HG03354 (cell line): ENCODE data around the gene NDUFA11.

ENCODE experiments used
- ATAC-seq: cut with Tn5 transposase; IDR thresholded peaks from one replicate; pipeline ENCODE4 v1.9.1; 2021; ENCODE audit warnings: mild to moderate bottlenecking; ENCODE audit not compliant: unreplicated experiment, poor library complexity, severe bottlenecking

The NDUFA11 gene

DNA sequence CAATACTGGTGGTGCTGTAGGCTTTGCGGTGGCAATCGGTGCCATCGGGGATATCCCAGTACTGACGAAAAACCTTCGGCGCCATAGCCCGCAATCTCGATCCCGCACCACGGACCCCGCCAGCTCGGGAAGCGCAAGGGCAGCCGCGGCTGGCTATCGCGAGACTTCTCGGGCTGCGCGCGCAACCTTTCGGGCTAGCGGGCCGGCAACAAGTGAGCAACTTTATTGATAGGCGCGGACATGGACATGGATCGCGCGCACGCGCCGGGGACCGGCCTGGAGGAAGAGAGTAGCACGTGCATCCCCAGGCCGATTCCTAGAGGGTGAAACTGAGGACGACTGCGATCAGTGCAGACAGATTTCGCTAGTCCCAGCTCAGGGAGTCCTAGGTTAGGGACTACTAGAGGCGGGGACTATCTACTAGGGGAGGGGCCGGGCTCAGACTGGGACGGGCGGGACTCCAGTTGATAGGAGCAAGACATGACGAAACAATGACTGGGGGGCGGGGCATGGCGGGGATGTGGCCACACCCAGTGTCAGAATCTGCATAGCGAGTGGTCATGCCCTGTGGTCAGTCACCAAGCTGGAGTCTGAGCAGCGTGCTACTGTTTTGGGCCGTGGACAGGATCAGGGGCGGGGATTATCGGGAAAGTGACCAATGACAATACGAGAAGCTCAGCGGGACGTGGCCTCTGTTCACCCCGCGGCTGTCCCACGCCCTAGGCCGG lies at the start of gene NDUFA11:
TSS of gene NDUFA11 (minus strand) at position 167 of the 728 bp plus-strand sequence. CDS start at position 85, 82 bp downstream.
- peak; percentile 41 for ATAC-seq

DNA sequence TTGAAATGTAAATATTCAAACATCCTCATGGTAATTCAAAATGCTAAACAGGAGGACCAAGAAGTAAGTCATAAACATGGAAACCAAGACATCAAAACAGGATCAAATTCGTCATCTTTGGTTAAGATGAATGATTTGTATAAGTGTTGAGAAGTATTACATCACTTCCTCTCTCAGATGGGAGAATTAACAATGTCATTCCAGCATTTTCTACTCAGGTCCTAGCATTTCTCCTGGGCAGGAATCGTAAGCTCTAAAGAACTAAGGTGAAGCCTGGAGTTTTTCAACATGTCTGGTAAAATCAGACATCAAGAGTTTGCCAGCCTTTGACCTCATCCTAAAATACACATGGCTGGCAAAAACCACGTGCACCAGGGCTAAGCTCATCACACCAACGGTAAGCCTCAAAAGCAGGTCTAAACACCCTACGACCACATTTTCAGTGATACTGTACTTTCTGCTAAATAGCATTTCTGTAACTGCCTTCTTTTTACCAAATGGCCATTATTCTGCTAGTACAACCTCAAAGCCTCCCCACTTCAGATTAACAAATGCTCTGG lies 49.5 kb upstream of the NDUFA11 start:
- ATAC-seq, result no peak

DNA sequence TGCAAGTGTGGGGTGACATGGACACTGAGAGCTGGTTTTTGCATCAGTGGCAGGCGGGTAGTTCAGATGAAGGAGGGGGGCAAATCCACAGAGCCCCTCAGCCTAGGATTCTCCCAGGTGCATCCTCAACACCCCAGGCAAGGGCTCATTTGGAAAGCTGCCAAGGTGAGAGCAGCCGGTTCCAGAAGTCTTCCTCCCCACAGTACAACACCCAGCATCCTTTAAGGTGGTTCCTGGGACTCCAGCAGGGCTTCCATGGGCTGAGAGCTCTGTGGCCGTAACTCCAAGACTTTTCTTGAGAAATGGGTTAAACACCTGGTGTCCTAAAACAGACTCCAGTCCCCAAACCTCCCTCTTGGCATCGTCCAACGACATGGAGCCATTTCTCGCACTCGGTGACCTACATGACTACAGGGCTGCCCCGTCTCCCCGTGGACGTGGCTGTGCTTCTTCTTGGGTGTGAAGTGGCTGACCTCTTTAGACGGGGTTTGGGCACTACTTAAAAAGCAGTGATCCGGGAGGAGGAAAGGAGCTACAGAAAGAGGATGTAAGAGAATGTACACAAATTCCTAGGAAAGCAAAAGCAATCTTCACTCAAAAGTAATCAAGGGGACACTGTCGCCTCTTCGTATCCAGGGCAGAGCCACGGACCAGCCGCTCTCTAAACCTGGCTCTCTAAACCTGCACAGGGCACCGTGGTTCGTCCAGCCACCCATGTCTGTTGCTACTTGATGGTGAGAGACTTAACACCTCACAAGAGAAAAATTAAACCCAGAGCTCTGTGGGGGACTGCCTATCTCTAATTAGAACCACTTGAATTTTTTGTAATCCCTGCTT lies 48.8 kb upstream of the NDUFA11 start:
- ATAC-seq, result no peak

DNA sequence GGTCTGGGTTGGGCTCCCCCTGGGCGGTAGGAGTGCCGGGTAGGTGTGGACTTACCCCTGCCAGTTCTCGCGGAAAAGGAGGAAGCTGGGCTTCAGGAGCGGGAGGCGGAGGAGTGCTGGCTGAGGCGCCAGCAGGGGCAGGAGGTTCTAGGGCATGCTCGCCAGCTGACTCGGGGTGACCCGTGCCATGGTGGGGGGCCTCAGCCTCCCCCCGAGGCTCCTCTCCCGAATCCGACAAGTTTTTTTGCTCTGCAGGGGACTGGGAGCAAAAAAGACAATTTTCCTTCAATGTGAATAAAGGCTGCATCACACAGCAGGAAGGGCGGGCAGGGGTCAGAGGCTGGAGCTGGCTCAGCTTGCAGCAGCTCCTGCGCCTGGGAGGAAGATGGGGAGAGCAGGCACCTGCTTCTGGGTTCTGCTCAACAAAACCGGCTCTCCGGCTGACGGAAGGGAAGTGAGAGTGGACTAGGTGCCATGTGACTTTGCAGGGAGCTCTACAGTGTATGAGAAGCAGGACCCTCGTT lies 47.8 kb upstream of the NDUFA11 start:
- ATAC-seq, result no peak

DNA sequence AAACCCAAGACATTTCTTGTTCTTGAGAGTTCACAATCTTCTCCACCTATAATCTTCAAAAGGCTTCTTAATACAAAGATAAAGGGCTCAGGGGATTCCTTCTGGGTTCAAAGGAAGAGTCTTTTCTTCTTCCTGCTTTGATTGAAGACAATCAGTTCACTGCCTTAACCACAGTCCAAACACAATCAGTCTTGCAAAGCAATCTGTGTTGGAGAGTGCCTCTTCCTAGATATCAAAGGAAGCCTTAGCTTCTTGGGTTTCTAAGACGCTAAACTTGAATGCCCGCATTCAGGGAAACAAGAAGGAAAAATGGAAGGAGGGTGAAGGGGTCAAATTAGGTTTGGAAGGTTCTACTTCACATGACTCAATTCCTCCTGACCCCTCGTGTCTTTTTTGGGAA lies 47.2 kb upstream of the NDUFA11 start:
- no peak for ATAC-seq

DNA sequence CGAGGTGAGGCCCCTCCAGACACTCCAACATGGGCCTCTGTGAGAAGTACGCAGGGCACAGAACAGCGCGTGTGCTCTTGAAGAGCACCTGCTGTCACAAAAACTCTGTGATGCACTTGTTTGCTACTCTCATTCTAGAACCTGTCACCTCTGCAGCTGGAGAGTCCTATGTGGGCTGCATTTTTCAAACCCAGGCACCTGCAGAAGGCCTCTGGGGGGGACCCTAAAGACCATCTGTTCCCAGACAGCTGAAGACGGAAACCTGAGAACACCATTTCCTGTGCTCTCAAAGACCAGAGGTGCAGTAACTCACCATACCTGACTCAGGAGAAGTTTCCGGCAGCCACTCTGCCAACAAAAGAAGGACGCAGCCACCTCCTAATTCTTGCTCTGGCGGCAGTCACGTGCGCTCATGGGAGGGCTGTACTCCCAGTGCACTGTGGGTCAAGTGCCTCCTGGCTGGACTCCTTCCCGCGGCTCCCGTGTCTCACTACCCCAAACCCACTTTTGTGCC lies 46.3 kb upstream of the NDUFA11 start:
- ATAC-seq, result no peak

DNA sequence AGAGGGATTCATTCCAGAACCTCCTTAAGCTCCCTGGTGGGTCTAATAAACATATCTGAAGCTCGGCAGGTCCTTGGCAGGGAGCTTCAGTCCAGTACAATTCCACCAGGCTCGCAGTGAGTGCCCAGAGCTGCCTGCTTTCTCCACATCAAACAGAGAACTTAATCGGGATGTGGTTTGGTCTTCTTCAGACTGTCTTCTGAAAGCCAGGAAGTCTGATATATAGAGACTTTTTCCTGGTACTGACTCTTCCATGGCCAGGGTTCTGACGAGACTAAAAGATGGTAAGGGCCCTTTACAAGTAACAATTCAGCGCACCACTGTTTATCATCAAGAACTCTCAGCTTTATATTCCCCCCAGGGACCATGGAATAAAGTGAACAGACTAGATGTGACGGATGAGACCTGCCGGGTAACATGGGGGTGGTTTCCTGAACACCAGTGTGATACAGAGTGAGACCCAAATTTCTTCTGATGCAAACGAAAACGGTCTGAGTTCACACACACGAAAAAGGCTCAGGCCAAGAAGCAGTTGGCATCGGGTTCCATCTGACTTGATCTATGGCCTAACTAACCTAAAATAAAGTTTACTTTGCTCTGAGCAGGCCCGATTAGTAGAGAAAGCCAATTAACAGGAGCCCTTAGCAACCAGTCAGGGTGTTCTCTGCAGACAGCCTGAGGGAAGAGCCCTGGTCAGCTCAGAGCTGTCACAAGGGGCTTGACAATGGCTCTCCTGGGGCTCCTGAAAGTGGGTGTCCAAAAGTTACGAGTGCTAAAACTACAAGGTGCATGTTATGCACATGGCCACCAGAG lies 45.4 kb upstream of the NDUFA11 start:
- ATAC-seq, result no peak

DNA sequence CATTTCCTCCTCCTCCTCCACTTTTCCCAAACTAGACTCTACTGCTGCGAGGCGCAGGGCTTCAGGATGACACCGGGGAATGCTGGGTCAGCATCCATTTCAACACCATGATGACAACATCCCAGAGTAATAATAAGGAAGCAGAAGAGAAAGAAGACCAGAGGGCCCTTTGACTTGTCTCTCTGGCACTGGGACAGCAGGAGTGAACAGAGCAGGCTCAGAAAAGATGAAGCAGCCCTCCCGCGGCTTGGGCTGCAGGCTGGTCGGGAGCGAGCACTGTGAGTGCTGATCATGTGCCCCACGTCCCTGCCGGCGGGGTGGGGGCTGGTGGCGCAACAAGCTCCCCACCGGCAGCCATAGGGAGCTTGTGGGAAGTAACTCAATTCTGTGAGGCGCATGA lies 43.8 kb upstream of the NDUFA11 start:
- ATAC-seq, result no peak

DNA sequence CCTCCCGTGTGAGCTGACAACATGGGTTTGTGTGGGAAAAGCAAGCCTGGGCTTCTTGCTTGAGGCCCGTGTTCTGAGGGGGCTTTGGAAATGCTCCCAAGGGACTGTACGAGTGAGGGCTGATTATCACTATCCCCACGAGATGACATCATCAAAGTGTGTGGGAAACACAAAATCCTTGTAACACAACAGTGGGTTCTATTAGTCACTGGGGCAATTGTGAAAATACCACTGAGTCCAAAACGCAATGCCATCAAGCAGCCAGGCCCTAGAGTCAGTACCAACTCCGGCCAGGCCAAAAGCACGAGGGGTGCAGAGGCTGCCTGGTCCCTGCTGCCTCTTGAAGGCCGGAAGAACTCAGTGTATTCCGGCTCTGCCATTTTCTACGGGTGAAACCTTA lies 40.0 kb upstream of the NDUFA11 start:
- ATAC-seq, result no peak

DNA sequence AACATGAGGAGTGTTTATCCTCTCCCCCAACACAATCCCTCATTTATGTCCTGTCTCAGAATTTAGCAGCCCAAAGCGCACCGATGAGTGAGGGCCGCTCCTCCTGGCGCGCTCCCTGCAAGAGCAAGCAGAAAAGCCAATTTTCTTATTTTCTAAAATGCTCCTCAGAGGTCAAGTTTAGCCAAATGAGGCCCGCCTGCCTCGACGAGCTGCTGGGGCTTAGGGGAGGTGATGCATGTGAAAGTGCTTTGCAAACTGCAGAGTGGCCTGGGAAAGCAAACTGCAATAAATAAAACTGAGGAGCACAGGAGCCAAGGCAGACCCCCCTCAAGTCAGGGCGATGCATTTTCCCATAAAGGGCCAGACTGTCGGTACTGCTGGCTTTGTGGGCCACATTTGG lies 39.5 kb upstream of the NDUFA11 start:
- no peak for ATAC-seq

DNA sequence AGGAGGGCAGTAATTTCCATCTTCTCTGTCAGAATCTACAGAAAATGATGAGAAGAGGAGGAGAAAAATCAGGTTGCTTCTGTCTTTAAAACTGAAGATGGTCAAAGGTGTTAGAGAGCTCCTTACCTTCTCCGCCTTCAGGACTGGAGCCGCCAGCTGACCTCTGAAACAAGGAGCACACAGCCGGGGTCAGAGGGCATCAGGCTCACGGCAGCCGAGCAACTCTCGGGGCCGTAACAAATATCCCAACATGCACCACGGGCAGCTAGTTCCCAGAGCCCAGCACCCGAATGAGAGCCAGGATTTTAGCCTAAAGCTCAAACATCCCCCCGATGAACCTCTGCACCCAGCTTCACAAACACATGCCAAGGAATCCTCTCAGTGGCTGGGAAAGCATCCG lies 38.1 kb upstream of the NDUFA11 start:
- no peak for ATAC-seq

DNA sequence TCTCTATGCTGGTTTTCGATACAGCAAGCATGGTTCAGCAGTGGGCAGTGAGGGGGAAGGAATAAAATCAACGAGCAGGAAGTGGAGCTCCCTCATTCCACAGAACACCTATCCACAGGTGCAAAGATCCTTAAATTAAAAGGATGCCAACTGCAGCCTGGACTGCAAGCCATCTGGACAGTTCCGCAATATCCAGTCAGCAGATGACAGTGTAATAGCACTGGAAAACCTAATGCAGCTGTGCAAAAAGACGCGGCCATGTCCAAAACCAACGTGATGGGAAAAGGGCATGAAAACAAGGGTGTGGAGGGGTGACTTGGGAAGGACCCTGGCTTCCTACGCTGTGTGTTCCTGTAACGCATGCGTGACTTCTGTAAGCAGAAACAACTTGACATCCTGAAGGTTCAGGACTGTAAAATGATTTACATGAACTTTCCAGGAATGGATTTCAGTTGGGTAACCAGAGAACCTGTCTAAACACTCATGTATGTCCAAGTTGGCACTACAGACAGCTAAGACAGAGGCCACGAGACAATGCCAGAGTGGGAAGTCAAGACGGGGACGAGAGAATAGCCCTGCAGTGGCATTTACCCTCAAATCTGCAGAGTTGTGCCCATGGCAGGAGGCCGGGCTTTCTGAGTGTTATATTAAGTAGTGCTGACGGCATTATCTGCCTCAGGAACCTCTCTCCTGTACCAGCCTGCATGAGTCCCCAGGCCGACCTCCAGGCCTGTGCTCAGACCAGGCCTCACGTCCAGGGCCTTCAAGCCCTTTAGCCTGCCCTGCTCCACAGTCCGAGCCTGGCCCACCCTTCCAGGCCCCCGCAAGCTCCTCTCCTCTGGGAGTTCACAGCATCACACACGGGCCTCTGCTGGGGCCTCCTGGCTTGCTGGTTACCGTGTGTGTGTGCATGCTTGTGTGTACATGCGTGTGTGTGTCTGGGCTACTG lies 36.9 kb upstream of the NDUFA11 start:
- ATAC-seq, result no peak

DNA sequence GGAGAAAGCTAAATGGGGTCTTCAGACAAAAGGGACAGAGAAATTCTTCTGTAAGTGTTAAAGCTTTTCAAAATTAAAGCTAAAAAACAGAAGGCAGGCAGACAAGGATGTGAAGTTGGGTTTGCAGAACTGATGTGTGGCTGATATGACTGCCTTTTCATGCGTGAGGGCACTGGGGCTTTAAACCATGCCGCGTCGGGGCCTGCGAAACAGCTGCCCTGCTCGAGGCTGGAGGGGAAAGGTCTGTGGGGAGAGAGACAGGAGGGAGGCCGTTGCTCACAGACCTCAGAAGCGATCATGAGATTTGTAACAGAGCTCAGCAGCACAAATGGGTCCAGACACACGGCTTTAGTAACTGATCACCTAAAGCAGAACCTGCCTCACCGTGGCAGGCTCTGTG lies 34.0 kb upstream of the NDUFA11 start:
- ATAC-seq, result no peak

DNA sequence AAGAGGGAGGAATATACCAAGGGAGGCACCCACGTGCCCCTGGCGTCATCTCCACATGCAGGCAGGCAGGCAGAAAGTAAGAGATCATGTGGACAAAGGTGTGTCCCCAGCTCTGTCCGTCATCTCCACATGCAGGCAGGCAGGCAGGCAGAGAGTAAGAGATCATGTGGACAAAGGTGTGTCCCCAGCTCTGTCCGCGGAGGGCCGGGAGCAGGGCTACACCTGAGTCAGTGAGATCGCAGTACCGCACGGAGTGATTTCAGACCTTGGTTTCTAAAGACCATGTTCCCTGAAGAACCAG lies 32.7 kb upstream of the NDUFA11 start:
- no peak for ATAC-seq

DNA sequence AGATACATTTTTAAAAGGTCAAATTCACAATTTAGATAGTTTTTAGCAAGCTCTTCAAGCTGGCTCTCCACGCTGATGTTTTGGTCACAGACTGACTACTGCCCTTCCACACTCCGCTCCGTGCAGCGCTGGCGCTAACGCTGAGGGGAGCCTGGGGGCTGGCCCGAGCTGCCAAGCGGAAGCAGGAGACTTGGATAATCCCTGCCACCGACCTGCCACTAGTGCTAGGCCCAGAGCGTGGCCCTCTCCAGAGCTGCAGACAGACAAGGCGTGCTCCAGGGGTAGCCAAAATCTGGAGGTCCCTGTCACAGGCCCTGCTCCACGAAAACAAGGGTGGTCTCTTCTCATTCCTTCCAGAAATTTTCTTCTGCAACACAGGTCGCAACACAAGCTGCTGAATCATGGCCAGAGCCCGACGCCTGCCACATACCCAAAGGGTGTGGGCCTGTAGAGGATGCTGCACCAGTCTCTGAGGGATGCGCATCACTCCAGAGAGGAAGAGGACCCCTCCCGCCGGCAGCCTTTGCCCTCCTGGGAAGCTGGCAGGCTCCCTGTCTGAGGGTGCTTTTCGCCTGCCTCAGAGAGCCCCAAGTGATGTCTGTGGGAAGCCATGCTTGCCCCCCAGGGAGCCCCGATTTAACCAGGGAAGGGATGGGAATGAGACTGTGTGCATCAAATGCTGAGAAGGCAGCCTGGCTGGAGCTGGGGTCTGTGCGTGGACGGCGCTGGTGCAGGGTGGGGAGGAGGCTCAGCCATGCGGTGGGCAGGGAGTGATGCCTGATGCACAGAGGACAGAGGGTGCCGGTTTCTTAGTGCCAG lies 32.1 kb upstream of the NDUFA11 start:
- ATAC-seq, result no peak

DNA sequence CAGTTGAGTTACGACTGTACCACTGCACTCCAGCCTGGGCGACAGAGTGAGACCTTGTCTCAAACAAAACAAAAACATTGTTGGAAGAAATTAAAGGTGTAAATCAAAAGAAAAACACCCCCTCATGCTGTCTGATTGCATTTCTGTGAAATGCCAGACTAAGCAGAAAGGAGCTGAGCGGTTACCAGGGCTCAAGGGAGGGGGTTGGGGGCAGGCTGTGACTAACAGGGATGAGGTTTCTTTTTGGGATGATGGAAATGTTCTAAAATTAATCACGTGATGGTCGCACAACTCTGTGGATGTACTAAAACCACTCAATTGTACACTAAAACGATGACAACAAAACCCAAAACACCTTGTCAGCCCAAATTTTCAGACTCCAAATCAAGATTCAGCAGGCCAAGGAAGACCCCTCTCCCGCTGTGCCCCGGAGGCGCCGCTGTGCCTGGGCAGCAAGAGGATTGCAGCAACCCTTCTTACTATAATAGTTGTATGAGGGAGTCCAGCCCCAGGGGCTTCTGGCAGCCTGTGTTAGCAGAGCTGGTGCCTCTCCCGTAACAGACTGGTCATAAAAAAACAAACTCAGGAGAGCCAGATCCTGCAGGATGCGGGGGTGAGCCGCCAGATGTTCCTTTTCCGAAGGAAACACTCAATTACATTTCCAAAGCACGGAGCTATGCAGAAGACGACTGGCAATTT lies 31.3 kb upstream of the NDUFA11 start:
- ATAC-seq, result no peak

DNA sequence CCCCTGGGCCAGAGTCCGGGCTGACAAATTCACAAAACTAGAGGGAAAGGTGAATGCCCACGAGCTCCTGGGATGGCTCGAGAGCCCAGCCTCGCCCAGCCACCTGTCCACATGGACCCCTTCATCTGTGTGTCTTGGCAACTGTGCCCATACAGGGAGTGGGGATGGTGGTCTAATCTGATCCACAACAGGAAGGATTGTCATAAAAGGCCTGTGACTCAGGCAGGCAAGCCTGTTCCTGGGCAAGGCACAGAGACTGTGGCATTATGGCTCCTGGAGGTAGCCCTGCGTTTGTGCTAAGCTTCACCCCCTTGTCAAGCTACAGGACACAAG lies 30.4 kb upstream of the NDUFA11 start:
- no peak for ATAC-seq
